TTC549 (cell line): ENCODE data around the gene NTPCR.
A peak's percentile ranks its signal among the peaks of the same experiment; 100 is the strongest.
"Not testable (repeated sequence)": the region's sequence is repeated elsewhere in the genome, so short reads cannot be mapped to it uniquely, and the experiment has no call there.

ENCODE experiments used
- FAIRE-seq: peaks from 2 replicates; lab custom pipeline; 2012; peaks lifted over from hg19 to GRCh38; lab: Jason Lieb, UNC

Gene NTPCR

GRCh38 chr1:232927166-232927565, 23.2 kb upstream of the NTPCR start:
- not testable (repeated sequence) for FAIRE-seq

- FAIRE-seq: no peak
Measured at GRCh38 chr1:232927830-232928505, 22.4 kb upstream of the NTPCR start.

- FAIRE-seq: no peak
Measured at GRCh38 chr1:232932486-232933425, 17.7 kb upstream of the NTPCR start.

GRCh38 chr1:232936941-232937340, 13.5 kb upstream of the NTPCR start:
- no peak for FAIRE-seq

GRCh38 chr1:232937741-232938375, 12.6 kb upstream of the NTPCR start:
- no peak for FAIRE-seq

- FAIRE-seq: no peak
Measured at GRCh38 chr1:232938926-232939325, 11.5 kb upstream of the NTPCR start.

GRCh38 chr1:232939748-232940147, 10.7 kb upstream of the NTPCR start:
- FAIRE-seq: no peak

- no peak for FAIRE-seq
Measured at GRCh38 chr1:232940262-232940661, 10.1 kb upstream of the NTPCR start.

- no peak for FAIRE-seq
Measured at GRCh38 chr1:232942413-232943294, 7.8 kb upstream of the NTPCR start.

GRCh38 chr1:232943679-232944252, 6.6 kb upstream of the NTPCR start:
- FAIRE-seq: no peak

- no peak for FAIRE-seq
Measured at GRCh38 chr1:232944347-232944746, 6.1 kb upstream of the NTPCR start.

- FAIRE-seq: no peak
Measured at GRCh38 chr1:232949636-232950196, 695 bp upstream of the NTPCR start.

- FAIRE-seq: no peak
Measured at GRCh38 chr1:232951180-232951579, 769 bp downstream of the NTPCR start.

GRCh38 chr1:232951605-232952004, 1.2 kb downstream of the NTPCR start:
- no peak for FAIRE-seq

GRCh38 chr1:232952514-232953499, 2.4 kb downstream of the NTPCR start:
- peak; percentile 89 for FAIRE-seq

GRCh38 chr1:232954594-232955365, 4.4 kb downstream of the NTPCR start:
- FAIRE-seq: no peak

- FAIRE-seq: no peak
Measured at GRCh38 chr1:232956081-232956480, 5.7 kb downstream of the NTPCR start.

- FAIRE-seq: no peak
Measured at GRCh38 chr1:232958067-232958466, 7.7 kb downstream of the NTPCR start.
